Loucy (cell line): ENCODE results near the gene EIF1AX.

Source experiments
- H2AFZ ChIP-seq: fragments of 200-600 bp; sonication (generic); 2 replicates; pipeline ENCODE4 v1.6.0; 2016; ENCODE audit warnings: antibody characterized with exemption, mild to moderate bottlenecking, low read length, moderate library complexity
- H3F3A ChIP-seq: fragments of 200-600 bp; 2 replicates; pipeline ENCODE4 v1.6.0; 2016; ENCODE audit warnings: antibody characterized with exemption, low read depth, mild to moderate bottlenecking
- H3K27me3 ChIP-seq: fragments of 200-600 bp; sonication (generic); 2 replicates; pipeline ENCODE4 v1.6.1; 2014; ENCODE audit warnings: low read length, mild to moderate bottlenecking; ENCODE audit not compliant: insufficient read depth, poor library complexity, severe bottlenecking
- H3K36me3 ChIP-seq: fragments of 200-600 bp; sonication (generic); 2 replicates; pipeline ENCODE4 v1.6.1; 2016; ENCODE audit warnings: low read length; ENCODE audit not compliant: insufficient read depth
- H3K4me1 ChIP-seq: fragments of 200-600 bp; sonication (generic); 2 replicates; pipeline ENCODE4 v1.5.1; 2014; ENCODE audit warnings: low read length, mild to moderate bottlenecking; ENCODE audit not compliant: insufficient read depth, poor library complexity, severe bottlenecking
- H3K4me2 ChIP-seq: fragments of 200-600 bp; sonication (generic); 2 replicates; pipeline ENCODE4 v1.6.0; 2014; ENCODE audit warnings: antibody characterized with exemption, low read length, low read depth, mild to moderate bottlenecking; ENCODE audit not compliant: poor library complexity, severe bottlenecking
- H3K4me3 ChIP-seq: fragments of 200-600 bp; sonication (generic); 2 replicates; pipeline ENCODE4 v1.5.1; 2014; ENCODE audit warnings: low read length, mild to moderate bottlenecking, mixed read lengths; ENCODE audit not compliant: poor library complexity, severe bottlenecking
- H3K79me2 ChIP-seq: fragments of 200-600 bp; sonication (generic); 2 replicates; pipeline ENCODE4 v1.6.1; 2014; ENCODE audit warnings: low read length; ENCODE audit not compliant: insufficient read depth
- H3K9ac ChIP-seq: fragments of 200-600 bp; sonication (generic); 2 replicates; pipeline ENCODE4 v1.6.0; 2014; ENCODE audit warnings: mild to moderate bottlenecking, low read depth, low read length, moderate library complexity; ENCODE audit not compliant: poor library complexity, severe bottlenecking
- H3K9me2 ChIP-seq: fragments of 200-600 bp; sonication (generic); replicated peaks from 2 replicates; pipeline ENCODE4 v1.6.1; 2016; ENCODE audit warnings: low read depth, low read length, mixed read lengths
- H3K9me3 ChIP-seq: fragments of 200-600 bp; sonication (generic); 2 replicates; pipeline ENCODE4 v1.6.1; 2014; ENCODE audit warnings: mild to moderate bottlenecking, antibody characterized with exemption, low read length, low read depth; ENCODE audit not compliant: insufficient read depth
- H4K20me1 ChIP-seq: fragments of 200-600 bp; sonication (generic); 2 replicates; pipeline ENCODE4 v1.6.0; 2014; ENCODE audit warnings: antibody characterized with exemption, low read length, mild to moderate bottlenecking; ENCODE audit not compliant: insufficient read depth, poor library complexity, severe bottlenecking
- CTCF ChIP-seq: fragments of 200-600 bp; sonication (generic); conservative IDR thresholded peaks from 2 replicates; pipeline ENCODE4 v1.5.1; 2014; ENCODE audit warnings: mild to moderate bottlenecking, antibody characterized with exemption, low read length
- EZH2phosphoT487 ChIP-seq: fragments of 200-600 bp; IDR thresholded peaks from 2 replicates; pipeline ENCODE4 v1.6.1; 2018; ENCODE audit warnings: antibody characterized with exemption, mild to moderate bottlenecking, moderate library complexity, borderline replicate concordance

EIF1AX gene

GRCh38 chrX:20089845-20090244 lies 51.8 kb downstream of the EIF1AX start:
- no peaks in the 10 kb centered on the region for H3K36me3 ChIP-seq
- no peaks in the 10 kb centered on the region for H3K79me2 ChIP-seq
- no peaks in the 10 kb centered on the region for H3K9me2 ChIP-seq
- no peaks in the 10 kb centered on the region for H3F3A ChIP-seq
- H2AFZ ChIP-seq, result no peak overlapping the region
- no peaks in the 10 kb centered on the region for H3K27me3 ChIP-seq
- H3K9me3 ChIP-seq, result no peaks in the 10 kb centered on the region
- H4K20me1 ChIP-seq, result no peaks in the 10 kb centered on the region
- no peak for TF ChIP-seq EZH2phosphoT487
- TF ChIP-seq CTCF, result no peak
- no peak overlapping the region for H3K4me2 ChIP-seq
- no peak overlapping the region for H3K9ac ChIP-seq
- H3K4me3 ChIP-seq, result no peak overlapping the region
- H3K4me1 ChIP-seq, result no peaks in the 10 kb centered on the region

DNA sequence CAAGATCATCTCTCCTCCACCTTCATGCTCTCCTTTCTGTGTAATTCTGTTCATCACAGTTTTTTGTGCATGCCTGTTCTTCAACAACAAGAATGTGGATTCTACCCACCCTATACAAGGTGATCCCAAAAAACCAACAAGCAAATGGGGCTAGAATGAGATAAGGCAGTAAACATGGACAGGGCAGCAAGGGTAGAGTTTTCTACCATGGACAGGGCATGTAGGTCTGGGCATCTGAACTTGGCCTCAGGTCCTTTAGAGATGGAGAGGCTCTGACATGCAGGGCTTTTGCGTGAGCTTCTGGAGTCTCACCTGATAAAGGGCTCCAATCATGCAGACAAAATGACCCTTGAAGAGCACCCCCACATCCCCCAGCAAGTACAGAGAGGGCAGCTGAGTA lies 61.4 kb downstream of the EIF1AX start:
- Histone ChIP-seq H3K79me2 (no peaks in the 10 kb centered on the region), H4K20me1 (no peaks in the 10 kb centered on the region), H3K27me3 (no peaks in the 10 kb centered on the region), H3K36me3 (no peaks in the 10 kb centered on the region), H3K4me3 (no peak overlapping the region), H3K9me3 (no peaks in the 10 kb centered on the region), H3K4me1 (no peaks in the 10 kb centered on the region), H3K9me2 (no peaks in the 10 kb centered on the region), H3K4me2 (no peak overlapping the region), H3F3A (no peaks in the 10 kb centered on the region), H3K9ac (no peak overlapping the region), H2AFZ (no peak overlapping the region)
- TF ChIP-seq EZH2phosphoT487, result no peak
- no peak for TF ChIP-seq CTCF
